ENCODE measurements around the gene ZGPAT.
"Not testable (repeated sequence)": the region's sequence is repeated elsewhere in the genome, so short reads cannot be mapped to it uniquely, and the experiment has no call there.

ZGPAT gene

DNA sequence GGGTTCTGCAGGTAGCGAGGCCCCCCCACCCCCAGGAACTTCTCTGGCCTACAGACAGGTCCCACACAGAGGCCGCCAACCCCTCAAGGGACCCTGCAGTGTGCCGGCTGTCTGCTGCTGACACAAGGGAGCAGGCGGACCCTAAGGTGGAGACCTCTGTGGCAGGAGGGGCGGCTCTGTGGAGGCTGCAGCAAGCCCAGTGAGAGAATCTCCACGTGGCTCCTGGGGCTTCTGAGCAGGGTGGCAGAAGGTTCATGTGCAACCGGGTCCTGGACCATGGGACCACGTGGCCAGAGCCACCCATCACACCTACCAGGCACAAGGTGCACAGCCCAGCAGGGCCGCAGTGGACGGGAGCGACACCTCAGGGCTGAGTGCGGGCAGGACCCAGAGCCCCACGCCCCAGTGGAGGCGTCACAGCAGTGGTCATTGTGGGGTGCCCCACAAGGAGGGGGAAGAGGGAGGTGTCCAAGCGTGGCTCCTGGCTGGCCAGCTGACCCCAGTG, 4.3 kb upstream of the ZGPAT start:
- DNase-seq = no peak

DNA sequence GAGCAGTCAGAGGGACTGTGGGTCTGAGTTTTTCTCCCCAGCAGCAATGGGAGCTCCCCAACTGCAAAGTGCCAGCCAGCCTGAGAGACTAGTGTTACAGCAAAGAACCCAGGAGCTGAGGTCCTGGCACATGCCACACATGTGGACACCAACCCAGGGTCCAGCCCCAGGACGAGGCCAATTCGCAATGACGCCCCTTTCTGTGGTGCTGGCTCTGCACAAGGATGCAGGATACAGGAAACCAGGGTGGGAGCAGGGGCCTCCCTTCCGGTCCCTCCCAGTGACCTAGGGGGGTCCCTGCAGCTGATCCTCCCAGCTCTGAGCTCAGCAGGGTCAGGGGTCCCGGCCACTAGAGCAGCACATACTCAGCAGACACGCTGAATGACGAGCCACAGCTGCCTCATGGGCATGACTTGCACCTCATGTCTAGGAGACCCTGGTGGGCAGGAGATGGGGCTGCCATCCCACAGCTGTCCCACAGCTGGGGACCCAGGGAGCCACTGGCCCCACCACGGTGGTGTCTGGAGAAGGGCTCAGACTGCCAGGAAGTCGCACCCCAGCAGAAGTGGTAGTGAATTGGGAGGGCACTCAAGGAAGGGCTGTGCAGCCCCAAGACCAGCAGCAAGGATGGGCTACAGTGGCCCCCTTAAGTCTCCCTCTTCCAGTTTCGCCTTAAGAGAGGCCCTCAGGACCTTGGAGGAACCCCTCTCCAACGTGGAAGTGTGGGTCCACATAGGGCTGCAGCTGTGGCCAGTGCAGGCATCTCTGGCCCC, 3.7 kb upstream of the ZGPAT start:
- DNase-seq = no peak

DNA sequence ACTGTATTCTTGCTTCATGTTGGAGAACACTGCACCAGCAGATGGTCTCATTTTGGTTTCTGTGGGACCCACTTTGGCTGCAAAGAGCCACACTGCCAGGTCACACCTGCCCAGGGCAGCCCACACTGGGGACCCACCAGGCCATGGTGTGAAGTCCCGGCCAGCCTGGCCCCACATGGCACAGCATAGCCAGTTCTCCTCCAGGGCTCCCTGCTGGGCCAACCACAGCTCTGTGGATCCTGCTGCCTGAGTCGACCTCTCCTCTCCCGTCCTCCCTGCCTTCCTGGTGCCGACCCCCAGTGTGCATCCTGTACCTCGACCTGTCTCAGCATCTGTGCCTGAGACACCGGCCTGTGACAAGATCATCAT, 3.1 kb upstream of the ZGPAT start:
- DNase-seq = no peak

DNA sequence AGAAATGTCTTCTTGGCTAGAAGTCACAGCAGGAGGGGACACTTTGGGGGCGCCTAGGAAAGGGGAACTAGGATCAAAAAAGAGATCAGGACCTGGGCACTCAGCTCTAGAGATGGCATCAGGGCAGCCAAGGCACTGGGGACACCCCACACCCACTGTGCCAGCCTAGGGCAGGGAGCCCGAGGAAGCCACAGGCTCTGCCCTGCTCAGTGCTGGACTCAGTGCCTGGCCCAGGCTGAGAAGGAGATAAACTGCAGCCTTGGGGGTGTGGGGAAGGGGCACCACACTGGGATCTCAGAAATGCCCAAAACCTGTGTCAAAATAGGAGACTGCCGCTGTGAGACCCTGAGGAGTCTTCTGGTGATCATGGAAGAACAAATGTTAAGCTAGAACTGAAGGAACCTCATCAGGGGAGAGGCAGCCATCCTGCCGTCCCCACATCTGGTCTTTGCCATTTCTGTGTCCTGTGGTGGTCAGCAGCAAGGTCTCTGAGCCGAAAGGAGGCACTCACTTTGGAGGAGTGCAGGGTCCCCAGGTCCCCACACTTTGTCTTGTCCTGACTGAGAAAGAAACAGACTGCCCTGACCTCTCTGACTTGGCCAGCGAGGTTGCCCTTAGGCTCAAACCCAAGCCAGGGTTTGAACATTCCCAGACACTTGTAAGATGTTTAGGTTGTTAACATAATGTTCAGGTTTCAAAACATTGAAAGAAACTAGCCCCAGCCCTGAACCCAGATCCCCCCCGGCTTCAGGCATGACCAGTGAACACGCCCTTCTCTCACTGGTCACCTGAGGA, 2.4 kb upstream of the ZGPAT start:
- DNase-seq = no peak

DNA sequence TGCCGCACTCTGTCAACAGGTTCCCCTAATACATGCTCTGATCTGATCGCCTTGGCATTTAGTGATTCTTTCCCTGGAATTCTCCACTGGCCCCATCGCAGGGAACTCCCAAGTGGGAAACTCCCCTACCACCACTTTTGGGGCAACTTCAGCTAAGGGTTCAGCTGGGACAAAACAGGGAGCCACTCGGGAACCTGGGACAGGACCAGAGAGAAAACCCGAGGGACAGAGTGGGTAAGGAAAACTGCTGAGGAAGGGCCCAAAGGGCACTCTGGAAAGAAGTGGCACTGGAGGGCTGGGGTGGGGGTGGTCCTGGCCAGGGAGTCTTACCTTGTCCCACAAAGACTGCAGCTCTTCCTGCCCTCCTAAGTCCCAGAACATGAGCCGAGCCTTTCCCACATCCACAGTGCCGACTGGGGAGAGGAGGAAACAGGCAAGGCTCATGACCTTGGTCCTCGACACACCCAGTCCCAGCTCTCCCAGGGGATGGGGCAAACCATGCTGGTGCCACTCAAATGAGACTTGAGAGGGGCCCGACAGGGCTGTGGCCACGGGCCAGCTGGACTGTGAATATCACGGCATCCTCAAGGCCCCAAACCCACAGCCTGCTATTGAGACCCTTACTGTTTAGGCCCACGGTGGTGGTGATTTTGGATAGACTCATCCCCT, 1.7 kb upstream of the ZGPAT start:
- no peak for DNase-seq

DNA sequence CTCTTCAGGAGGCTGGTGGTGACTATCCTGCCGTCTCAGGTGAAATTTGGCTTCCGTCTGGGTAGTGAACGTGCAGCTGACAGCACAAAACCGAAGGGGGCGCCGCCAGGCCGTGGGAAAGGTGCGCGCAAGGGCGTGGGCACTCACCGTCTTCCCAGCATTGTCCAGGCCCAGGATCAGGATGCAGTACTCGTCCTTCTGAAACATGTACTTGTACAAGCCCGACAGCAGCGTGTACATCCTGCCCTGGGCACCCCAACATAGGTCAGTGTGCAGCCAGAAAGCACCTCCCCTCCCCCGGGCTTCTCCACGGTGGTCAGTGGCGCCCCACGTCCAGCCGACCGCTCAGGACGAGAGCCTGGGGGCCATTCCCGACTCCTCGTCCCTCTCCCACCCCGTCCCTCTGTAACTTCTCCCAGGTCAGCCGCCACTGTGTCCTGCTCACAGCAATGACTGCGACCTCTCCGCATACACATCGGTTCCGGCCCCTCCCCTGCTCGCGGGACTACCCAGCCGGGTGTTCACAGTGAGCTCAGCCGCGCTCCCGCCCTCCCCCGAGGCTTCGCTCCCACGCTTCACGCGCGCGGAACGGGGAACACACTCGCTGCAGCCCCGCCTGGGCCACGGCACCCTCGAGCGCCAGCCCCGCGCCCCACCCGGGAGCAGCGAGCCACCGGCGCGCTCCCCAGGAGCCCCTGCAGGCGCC, 834 bp upstream of the ZGPAT start:
- DNase-seq = no peak

DNA sequence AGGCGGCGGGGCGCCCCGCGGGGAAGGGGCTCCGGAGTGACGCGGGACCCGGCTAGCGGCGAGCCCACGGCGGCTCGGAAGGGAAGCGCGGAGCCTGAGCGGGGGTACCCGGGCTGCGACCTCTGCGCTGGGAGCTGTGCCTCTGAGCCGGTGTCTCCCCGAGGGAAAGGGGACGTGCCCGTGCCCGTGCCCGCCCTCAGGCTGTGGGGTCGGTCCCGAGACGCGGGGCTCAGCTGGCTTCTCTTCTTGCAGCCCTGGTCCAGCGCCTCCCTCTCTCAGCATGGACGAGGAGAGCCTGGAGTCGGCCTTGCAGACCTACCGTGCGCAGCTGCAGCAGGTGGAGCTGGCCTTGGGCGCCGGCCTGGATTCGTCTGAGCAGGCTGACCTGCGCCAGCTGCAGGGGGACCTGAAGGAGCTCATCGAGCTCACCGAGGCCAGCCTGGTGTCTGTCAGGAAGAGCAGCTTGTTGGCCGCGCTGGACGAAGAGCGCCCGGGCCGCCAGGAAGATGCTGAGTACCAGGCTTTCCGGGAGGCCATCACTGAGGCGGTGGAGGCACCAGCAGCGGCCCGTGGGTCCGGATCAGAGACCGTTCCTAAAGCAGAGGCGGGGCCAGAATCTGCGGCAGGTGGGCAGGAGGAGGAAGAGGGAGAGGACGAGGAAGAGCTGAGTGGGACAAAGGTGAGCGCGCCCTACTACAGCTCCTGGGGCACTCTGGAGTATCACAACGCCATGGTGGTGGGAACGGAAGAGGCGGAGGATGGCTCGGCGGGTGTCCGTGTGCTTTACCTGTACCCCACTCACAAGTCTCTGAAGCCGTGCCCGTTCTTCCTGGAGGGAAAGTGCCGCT, 686 bp downstream of the ZGPAT start:
- no peak for DNase-seq

DNA sequence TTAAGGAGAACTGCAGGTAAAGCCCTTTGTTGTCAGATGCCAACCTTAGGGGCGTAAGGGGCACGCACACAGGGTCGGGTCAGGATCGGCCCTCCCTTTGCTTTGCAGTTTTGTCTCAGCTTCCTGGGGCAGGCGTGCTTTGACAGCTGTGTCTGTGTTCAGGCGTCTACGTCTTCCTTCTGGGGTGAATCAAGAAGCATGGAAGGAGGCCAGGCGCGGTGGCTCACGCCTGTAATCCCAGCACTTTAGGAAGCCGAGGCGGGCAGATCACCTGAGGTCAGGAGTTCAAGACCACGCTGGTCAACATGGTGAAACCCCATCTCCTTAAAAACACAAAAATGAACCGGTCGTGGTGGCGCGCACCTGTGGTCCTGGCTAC, 1.3 kb downstream of the ZGPAT start:
- DNase-seq = no peak

DNA sequence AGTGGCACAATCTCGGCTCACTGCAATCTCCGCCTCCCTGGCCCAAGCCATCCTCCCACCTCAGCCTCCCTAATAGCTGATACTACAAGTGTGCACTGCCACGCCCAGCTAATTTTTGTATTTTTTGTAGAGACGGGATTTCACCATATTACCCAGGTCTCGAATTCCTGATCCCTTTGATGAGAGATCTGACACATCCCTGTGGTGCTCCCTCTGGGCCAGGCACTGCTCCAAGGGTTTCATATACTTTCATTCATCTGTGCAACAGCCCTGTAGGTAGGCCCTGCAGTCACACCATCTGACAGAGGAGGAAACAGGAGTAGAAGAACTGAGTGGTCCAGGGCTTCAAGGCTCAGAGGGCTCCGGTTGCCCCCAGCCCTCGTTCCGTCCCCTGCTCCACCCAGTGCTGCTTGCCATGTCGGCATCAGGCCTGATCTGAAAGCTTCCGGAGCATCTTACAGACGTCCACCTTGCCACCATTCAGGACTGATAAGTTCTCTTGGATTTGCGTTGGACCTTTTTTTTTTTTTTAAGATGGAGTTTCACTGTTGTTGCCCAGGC, 3.3 kb downstream of the ZGPAT start:
- DNase-seq = no peak

DNA sequence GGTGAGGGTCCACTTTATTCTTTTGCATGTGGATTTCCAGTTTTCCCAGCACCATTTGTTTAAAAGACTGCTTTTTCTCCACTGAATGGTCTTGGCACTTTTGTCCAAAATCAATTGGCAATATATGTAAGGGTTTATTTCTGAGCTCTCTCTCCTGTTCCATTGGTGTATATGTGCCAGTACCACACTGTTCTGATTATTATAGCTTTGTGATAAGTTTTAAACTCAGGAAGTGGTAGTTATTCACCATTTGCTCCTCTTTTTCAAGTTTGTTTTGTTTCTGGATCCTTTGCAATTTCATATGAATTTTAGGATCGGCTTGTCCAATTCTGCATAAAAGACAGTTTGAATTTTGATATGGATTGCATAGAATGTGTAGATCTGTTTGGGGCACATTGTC, 4.4 kb downstream of the ZGPAT start:
- DNase-seq = no peak

DNA sequence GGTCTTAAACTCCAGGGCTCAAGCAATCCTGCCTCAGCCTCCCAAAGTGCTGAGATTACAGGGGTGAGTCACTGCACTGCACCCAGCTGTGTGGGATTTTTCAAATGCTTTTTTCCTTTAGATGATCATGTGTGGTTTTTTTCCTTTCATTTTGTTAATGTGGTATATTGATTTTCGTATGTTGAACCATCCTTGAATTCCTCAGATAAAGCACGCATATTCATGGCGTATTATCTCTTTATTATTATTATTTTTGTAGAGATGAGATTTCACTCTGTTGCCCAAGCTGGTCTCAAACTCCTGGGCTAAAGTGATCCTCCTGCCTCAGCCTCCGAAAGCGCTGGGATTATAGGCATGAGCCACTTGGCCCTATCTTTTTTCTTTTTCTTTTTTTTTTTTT, 7.0 kb downstream of the ZGPAT start:
- DNase-seq = no peak

DNA sequence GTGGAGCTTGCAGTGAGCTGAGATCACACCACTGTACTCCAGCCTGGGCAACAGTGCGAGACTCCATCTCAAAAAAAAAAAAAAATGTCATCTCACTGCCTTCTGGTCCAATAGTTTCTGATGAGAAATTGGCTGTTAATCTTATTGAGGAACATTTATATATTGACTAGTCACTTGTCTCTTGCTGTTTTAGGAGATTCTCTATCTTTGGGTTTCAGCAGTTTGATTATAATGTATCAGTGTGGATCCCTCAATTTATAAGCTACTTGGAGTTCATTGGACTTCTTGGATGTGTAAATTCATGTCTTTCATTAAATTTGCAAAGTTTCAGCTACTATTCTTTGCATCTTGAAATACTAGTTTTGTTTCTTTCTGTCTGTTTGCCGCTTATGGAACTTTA, 11.2 kb downstream of the ZGPAT start:
- DNase-seq = no peak

DNA sequence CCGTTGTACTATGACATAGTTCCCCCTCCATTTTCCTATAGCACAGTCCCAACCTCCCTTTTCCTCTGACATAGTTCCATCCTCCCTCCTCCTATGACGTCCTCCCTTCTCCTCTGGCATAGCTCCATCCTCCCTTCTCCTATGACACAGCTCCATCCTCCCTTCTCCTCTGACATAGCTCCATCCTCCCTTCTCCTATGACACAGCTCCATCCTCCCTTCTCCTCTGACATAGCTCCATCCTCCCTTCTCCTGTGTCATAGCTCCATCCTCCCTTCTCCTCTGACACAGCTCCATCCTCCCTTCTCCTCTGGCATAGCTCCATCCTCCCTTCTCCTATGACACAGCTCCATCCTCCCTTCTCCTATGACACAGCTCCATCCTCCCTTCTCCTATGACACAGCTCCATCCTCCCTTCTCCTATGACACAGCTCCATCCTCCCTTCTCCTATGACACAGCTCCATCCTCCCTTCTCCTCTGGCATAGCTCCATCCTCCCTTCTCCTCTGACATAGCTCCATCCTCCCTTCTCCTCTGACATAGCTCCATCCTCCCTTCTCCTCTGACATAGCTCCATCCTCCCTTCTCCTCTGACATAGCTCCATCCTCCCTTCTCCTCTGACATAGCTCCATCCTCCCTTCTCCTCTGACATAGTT, 15.3 kb downstream of the ZGPAT start:
- not testable (repeated sequence) for DNase-seq

DNA sequence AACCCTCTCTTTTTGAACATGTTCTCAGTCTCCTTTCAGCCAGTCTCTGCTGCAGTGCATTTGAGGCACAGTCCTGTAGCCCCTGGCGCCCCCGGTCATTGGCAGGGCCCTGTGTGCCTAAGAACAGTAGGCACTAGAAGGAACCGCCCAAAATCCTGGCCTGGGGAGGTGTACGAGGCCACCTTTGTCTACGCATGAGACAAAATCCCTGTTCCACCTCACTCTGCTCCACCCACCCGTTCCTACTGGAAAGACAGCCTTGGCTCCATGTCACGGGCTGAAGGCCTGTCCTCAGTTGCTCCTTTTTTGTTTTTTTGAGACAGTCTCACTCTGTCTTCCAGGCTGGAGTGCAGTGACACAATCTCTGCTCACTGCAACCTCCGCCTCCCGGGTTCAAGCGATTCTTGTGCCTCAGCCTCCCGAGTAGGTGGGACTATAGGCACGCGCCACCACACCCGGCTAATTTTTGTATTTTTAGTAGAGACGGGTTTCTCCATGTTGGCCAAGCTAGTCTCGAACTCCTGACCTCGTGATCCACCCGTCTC, 22.4 kb downstream of the ZGPAT start:
- not testable (repeated sequence) for DNase-seq

DNA sequence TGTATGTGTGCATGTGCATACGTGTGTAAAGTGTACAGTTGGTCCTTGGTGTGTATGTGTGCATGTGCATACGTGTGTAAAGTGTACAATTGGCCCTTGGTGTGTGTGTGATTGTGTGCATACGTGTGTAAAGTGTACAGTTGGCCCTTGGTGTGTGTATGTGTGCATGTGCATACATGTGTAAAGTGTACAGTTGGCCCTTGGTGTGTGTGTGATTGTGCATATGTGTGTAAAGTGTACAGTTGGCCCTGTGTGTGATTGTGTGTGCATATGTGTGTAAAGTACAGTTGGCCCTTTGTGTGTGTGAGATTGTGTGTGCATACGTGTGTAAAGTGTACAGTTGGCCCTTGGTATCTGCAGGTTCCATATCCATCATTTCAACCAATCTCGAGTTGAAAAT, 23.6 kb downstream of the ZGPAT start:
- DNase-seq = no peak

DNA sequence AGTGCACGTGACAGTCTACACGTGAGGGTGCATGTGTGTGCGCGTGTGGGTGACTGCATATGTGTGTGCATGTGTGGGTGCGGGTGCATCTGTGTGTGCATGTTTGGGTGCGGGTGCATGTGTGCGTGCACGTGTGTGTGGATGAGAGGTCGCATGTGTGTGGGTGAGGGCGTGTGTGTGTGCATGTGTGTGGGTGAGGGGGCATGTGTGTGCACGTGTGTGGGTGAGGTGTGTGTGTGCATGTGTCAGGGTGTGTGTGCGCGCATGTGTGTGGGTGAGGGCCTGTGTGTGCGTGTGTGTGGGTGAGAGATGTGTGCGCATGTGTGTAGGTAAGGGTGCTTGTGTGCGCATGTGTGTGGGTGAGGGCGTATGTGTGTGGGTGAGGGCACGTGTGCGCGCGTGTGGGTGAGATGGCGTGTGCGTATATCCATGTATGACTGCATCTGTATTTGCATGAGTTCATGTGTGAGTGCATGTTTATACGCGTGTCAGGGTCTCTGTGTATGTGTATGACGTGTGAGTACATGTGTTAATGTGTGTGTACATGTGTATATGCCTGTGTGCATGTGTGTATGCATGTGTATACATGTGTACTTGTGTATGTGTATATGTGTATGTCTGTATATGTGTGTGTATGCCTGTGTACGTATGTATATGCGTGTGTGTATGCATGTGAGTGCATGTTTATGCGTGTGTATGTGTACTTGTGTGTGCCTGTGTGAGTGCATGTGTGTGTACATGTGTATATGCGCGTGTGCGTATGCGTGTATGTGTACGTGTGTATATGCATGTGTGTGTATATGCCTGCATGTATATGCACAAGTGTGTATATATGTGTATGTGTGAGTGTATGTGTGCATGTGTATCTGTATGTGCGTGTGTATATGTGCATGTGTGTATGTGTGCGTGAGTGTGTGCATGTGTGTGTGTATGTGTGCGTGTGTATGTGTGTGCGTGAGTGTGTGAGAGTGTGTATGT, 24.6 kb downstream of the ZGPAT start:
- no peak for DNase-seq

DNA sequence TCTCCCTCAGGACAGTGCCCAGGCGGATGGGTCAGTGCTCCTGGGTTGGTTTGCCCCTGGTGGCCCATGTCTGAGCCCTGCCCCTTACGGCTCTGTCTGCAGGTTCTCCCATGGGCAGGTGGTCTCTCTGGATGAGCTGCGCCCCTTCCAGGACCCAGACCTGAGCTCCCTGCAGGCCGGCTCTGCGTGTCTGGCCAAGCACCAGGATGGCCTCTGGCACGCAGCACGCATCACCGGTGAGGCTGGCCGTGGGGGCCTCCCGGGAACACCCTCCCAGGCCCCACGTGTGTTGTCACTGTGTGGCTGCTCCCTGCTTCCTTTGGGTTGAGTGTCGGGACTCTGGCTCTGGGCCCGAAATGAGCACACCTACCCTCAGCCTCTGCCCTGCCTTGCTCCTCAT, 25.3 kb downstream of the ZGPAT start:
- DNase-seq = no peak

DNA sequence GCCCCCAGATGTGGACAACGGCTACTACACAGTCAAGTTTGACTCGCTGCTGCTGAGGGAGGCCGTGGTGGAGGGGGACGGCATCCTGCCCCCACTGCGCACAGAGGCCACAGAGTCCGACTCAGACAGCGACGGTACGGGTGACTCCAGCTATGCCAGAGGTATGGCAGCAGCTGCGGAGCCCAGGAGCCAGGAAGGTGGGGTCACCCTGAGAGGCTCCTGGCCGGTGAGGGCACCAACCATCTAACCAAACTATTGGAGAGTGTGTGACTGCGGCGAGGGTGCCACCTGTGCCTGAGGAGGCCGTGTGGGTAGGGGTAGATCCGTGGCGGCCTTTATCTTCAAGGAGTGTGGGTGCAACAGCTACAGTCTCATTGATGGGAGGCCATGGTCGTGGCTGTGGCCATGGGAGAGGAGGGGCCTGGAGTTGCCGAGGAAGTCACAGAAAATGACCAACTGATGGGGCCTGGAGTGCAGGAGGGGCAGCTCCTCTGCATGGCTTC, 25.8 kb downstream of the ZGPAT start:
- DNase-seq = no peak

DNA sequence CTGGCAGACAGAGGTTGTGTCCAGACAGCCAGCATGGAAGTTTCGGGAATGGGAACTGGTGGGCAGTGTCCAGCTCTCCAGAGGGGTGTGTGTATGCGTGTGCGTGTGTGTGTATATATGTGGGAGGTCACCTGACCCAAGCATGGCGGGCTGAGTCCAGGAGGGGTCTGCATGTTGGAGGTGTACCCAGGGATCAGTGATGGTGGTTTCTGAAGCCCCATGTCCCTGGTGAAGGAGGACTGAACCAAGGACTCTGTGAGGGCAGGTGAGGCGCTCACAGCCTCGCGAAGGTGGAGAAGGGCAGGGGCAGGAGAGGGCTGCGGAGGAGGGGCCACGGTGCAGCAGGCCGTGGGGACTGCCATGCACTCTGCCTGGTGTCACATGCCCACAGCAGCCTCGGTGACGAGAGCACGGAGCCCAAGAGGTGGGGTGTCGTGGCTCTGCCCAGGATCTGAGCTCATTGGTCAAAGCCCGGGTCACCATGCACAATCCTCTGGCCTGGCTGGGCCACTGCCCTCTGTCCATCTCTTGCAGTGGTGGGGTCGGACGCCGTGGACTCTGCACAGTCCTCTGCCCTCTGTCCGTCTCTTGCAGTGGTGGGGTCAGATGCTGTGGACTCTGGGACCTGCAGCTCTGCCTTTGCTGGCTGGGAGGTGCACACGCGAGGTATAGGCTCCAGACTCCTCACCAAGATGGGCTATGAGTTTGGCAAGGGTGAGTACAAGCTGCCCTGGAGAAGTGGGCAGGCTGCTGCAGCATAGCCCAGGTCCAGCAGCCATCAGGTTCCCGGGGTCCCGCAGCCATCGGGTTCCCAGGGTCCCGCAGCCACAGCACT, 26.5 kb downstream of the ZGPAT start:
- DNase-seq = no peak
